ENCODE measurements around the gene MAP2K1.
"Not testable (repeated sequence)": the region's sequence is repeated elsewhere in the genome, so short reads cannot be mapped to it uniquely, and the experiment has no call there.

DNA sequence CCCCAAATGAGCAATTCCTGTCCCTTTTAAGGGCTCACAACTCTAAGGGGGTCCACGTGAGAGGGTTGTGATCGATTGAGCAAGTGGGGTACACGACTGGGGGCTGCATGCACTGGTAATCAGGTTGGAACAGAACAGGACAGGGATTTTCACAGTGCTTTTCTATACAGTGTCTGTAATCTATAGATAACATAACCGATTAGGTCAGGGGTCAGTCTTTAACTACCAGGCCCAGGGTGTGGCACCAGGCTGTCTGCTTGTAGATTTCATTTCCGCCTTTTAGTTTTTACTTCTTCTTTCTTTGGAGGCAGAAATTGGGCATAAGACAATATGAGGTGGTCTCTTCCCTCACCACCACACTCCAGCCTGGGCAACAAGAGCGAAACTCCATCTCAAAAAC lies 78.6 kb downstream of the MAP2K1 start:
- TF ChIP-seq, protein P1, sequence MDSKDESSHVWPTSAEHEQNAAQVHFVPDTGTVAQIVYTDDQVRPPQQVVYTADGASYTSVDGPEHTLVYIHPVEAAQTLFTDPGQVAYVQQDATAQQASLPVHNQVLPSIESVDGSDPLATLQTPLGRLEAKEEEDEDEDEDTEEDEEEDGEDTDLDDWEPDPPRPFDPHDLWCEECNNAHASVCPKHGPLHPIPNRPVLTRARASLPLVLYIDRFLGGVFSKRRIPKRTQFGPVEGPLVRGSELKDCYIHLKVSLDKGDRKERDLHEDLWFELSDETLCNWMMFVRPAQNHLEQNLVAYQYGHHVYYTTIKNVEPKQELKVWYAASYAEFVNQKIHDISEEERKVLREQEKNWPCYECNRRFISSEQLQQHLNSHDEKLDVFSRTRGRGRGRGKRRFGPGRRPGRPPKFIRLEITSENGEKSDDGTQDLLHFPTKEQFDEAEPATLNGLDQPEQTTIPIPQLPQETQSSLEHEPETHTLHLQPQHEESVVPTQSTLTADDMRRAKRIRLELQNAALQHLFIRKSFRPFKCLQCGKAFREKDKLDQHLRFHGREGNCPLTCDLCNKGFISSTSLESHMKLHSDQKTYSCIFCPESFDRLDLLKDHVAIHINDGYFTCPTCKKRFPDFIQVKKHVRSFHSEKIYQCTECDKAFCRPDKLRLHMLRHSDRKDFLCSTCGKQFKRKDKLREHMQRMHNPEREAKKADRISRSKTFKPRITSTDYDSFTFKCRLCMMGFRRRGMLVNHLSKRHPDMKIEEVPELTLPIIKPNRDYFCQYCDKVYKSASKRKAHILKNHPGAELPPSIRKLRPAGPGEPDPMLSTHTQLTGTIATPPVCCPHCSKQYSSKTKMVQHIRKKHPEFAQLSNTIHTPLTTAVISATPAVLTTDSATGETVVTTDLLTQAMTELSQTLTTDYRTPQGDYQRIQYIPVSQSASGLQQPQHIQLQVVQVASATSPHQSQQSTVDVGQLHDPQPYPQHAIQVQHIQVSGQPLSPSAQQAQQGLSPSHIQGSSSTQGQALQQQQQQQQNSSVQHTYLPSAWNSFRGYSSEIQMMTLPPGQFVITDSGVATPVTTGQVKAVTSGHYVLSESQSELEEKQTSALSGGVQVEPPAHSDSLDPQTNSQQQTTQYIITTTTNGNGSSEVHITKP (tag by site-specific recombination; IDR thresholded peaks at IDR 0.05) = not testable (repeated sequence)
- TF ChIP-seq CTCF (tag by site-specific recombination; IDR thresholded peaks at IDR 0.05); ZBTB7A (tag by site-specific recombination; IDR thresholded peaks at IDR 0.05; ENCODE audit: low read depth): not testable (repeated sequence)
